Esophagus muscularis mucosa (tissue), 4 donors: Measurements from ENCODE around the gene TIE1. TPM values are rescaled to one million over a fixed set of nuclear protein-coding genes. Genes with fewer than 3 reads are reported as not detected.

Experiments used
- DNase-seq: peaks from one replicate; pipeline ENCODE4 v3.0.0-alpha.2; 2017; ENCODE audit errors: extremely low spot score
- H3K27ac ChIP-seq, 4 donors: fragments of 200-600 bp; sonication (generic); replicated peaks in 1 of 4; 1 replicate in 3 of 4; 2 replicates in 1 of 4; pipeline ENCODE4 v1.5.1; 2016 to 2019; ENCODE audit warnings: mild to moderate bottlenecking in 1 of 4
- H3K27me3 ChIP-seq, 4 donors: fragments of 200-600 bp; sonication (generic); one replicate each; pipeline versions ENCODE4 v1.5.1 to v1.6.0; 2016 to 2019
- H3K36me3 ChIP-seq, 4 donors: fragments of 200-600 bp; sonication (generic); one replicate each; pipeline ENCODE4 v1.5.1; 2016 to 2019
- H3K4me1 ChIP-seq, 4 donors: fragments of 200-600 bp; sonication (generic); one replicate each; pipeline ENCODE4 v1.5.1; 2016 to 2019
- H3K4me3 ChIP-seq, 4 donors: fragments of 200-600 bp; sonication (generic); 1 replicate in 2 of 4; 2 replicates in 2 of 4; pipeline ENCODE4 v1.5.1; 2016 to 2019; ENCODE audit warnings: mild to moderate bottlenecking in 4 of 4, moderate library complexity in 1 of 4
- H3K9me3 ChIP-seq, 4 donors: fragments of 200-600 bp; sonication (generic); 1 replicate in 3 of 4; 2 replicates in 1 of 4; pipeline ENCODE4 v1.5.1; 2016 to 2019
- CTCF ChIP-seq, 3 experiments: fragments of 200-600 bp in 2 of 3; fragments of 450-650 bp in 1 of 3; sonication (generic) in 2 of 3; IDR thresholded peaks; one replicate each; pipeline ENCODE4 v1.5.1; 2017 to 2019; ENCODE audit warnings: antibody characterized with exemption in 3 of 3, mild to moderate bottlenecking in 2 of 3, moderate library complexity in 1 of 3
- EP300 ChIP-seq: sonication (generic); formaldehyde crosslinking; IDR thresholded peaks from one replicate; pipeline ENCODE4 v1.6.1; 2017; ENCODE audit warnings: antibody characterized with exemption
- POLR2A ChIP-seq: fragments of 450-650 bp; IDR thresholded peaks from one replicate; pipeline ENCODE4 v1.6.1; 2017; ENCODE audit warnings: antibody characterized with exemption, moderate library complexity, mild to moderate bottlenecking, low read depth
- POLR2AphosphoS5 ChIP-seq, 2 donors: sonication (generic); formaldehyde crosslinking; IDR thresholded peaks; one replicate each; pipeline ENCODE4 v1.6.1; 2017; ENCODE audit warnings: antibody characterized with exemption in 2 of 2
- WGBS: methylation state at CpG from one replicate; pipeline ENCODE4 v1.1.5; 2018; 5-methylcytosine and 5-hydroxymethylcytosine counted together
- intact Hi-C: fragments of 100-400 bp; cut with DNase I; formaldehyde crosslinking; loops from one replicate; pipeline ENCODE4 v1.15.1; 2023
- total RNA-seq, 4 donors: library from RNA; depleted of rRNA; stranded (reverse); fragments of >200 nt; gene quantifications; one replicate each; pipeline versions ENCODE4 v1.1.0 to v1.2.1, GENCODE V29; 2016

The TIE1 gene
- total RNA-seq, 4 donors from 2014 or later: 16.2 to 51.1 (median 32.6) TPM

- TF ChIP-seq EP300 (no peak), CTCF (IDR thresholded peaks at IDR 0.05) (no peak), POLR2AphosphoS5 (IDR thresholded peaks at IDR 0.05) (no peak), POLR2A (no peak)
- Histone ChIP-seq H3K4me1 (peaks cover 0 to 14% (median 0%) of the 10 kb centered on the region in 4 donors), H3K27ac (no peak overlapping the region), H3K9me3 (no peaks in the 10 kb centered on the region), H3K36me3 (no peaks in the 10 kb centered on the region), H3K4me3 (no peak overlapping the region), H3K27me3 (no peaks in the 10 kb centered on the region)
- no peak for DNase-seq
- 92% methylated on average over 6 of the region's 6 CpGs for WGBS
- intact Hi-C loops: loop anchor here (10.0 kb wide), 1 partner anchor 105 kb away; no protein-coding TSS in a partner anchor
Observed at GRCh38 chr1:43339584-43340232, 38.9 kb downstream of the TIE1 start.

- no peak for DNase-seq
- 82% methylated on average over 1 of the region's 1 CpG for WGBS
- Histone ChIP-seq H3K36me3 (no peaks in the 10 kb centered on the region), H3K4me3 (no peak overlapping the region), H3K9me3 (no peaks in the 10 kb centered on the region), H3K4me1 (peaks cover 0 to 18% (median 0%) of the 10 kb centered on the region in 4 donors), H3K27ac (no peak overlapping the region), H3K27me3 (no peaks in the 10 kb centered on the region)
- TF ChIP-seq POLR2AphosphoS5 (IDR thresholded peaks at IDR 0.05): no peak
- no peak for TF ChIP-seq EP300
- TF ChIP-seq POLR2A: no peak
- no peak for TF ChIP-seq CTCF (IDR thresholded peaks at IDR 0.05)
- intact Hi-C loops: loop anchor here (10.0 kb wide), 1 partner anchor 106 kb away; no protein-coding TSS in a partner anchor
Observed at GRCh38 chr1:43340559-43340958, 39.8 kb downstream of the TIE1 start.

- Histone ChIP-seq H3K36me3 (no peaks in the 10 kb centered on the region), H3K9me3 (no peaks in the 10 kb centered on the region), H3K4me3 (no peak overlapping the region), H3K4me1 (peaks cover 12 to 39% (median 13%) of the 10 kb centered on the region in 4 donors), H3K27me3 (no peaks in the 10 kb centered on the region), H3K27ac (no peak overlapping the region)
- intact Hi-C loops: loop anchor here (10.0 kb wide), 1 partner anchor 110 kb away; no protein-coding TSS in a partner anchor
- no peak for DNase-seq
- TF ChIP-seq EP300 (no peak), POLR2A (no peak), POLR2AphosphoS5 (IDR thresholded peaks at IDR 0.05) (no peak), CTCF (IDR thresholded peaks at IDR 0.05) (no peak)
- WGBS: 67% methylated on average over 4 of the region's 4 CpGs
Observed at GRCh38 chr1:43344267-43344850, 43.6 kb downstream of the TIE1 start.

- 65% methylated on average over 3 of the region's 3 CpGs for WGBS
- intact Hi-C loops: loop anchor here (5.0 to 10.0 kb wide), 2 partner anchors 53 to 110 kb away; no protein-coding TSS in a partner anchor
- Histone ChIP-seq H3K9me3 (no peaks in the 10 kb centered on the region), H3K4me3 (no peak overlapping the region), H3K4me1 (peaks cover 19 to 45% (median 21%) of the 10 kb centered on the region in 4 donors), H3K27ac (no peak overlapping the region), H3K36me3 (no peaks in the 10 kb centered on the region), H3K27me3 (no peaks in the 10 kb centered on the region)
- no peak for TF ChIP-seq EP300
- TF ChIP-seq CTCF (IDR thresholded peaks at IDR 0.05): no peak
- TF ChIP-seq POLR2A: no peak
- no peak for TF ChIP-seq POLR2AphosphoS5 (IDR thresholded peaks at IDR 0.05)
- DNase-seq: no peak
Observed at GRCh38 chr1:43345120-43345519, 44.3 kb downstream of the TIE1 start.
